AG04450 (cell line): Measurements from ENCODE around the gene LIN28A. TPM values are rescaled to one million over a fixed set of nuclear protein-coding genes. Genes with fewer than 3 reads are reported as not detected.

ENCODE experiments used
- CTCF ChIA-PET: fragments of 300-600, 350-600 bp; formaldehyde crosslinking; extraction: SDS; loops from one replicate; lab custom pipeline; 2022; ENCODE audit warnings: antibody characterized with exemption, inconsistent platforms; lab: Charles Lee
- POLR2A ChIA-PET: fragments of 350-600 bp; formaldehyde crosslinking; extraction: SDS; loops from one replicate; lab custom pipeline; 2021; ENCODE audit warnings: antibody characterized with exemption, inconsistent platforms; lab: Yijun Ruan, JAX
- DNase-seq: peaks from one replicate; pipeline ENCODE4 v3.0.0-alpha.2; 2011; ENCODE audit warnings: low read depth, low spot score
- H3K27ac ChIP-seq: one replicate; pipeline ENCODE4 v1.5.1; 2012; ENCODE audit warnings: low read depth, low read length, control low read depth
- H3K27me3 ChIP-seq: one replicate; pipeline ENCODE4 v1.6.0; 2012; ENCODE audit warnings: low read length; ENCODE audit not compliant: control insufficient read depth, insufficient read depth
- H3K4me3 ChIP-seq: 2 replicates; pipeline ENCODE4 v1.5.1; 2011; ENCODE audit warnings: mild to moderate bottlenecking, low read depth, low read length, control low read depth
- H3K9me3 ChIP-seq: 2 replicates; pipeline ENCODE4 v1.5.1; 2012; ENCODE audit warnings: low read length; ENCODE audit not compliant: control insufficient read depth, insufficient read depth
- CTCF ChIP-seq: IDR thresholded peaks from 2 replicates; pipeline ENCODE4 v1.5.1; 2011; ENCODE audit warnings: low read depth, low read length, control low read depth, inconsistent platforms
- polyA plus RNA-seq: library from polyadenylated mRNA; depleted of rRNA; stranded (reverse); fragments of >200 nt; gene quantifications from 2 replicates; pipeline ENCODE4 v1.2.3, GENCODE V29; 2011

LIN28A gene
- polyA plus RNA-seq, 1 experiment: not detected

- H3K9me3 ChIP-seq: peaks cover 5% of the 10 kb centered on the region; the same call in 1 of the 2 replicates
- no peak for DNase-seq
- CTCF ChIA-PET: interaction anchor here (0.7 to 4.2 kb wide), 14 partner anchors 11 to 247 kb away, joined by 3 to 120 read pairs (median 4); partner anchors contain the start of genes CEP85 and ZNF683
- H3K27me3 ChIP-seq: peaks cover 46% of the 10 kb centered on the region
- no peak overlapping the region for H3K27ac ChIP-seq
- POLR2A ChIA-PET: no interaction called here
- no peak overlapping the region for H3K4me3 ChIP-seq
- TF ChIP-seq CTCF: no peak
Measured at GRCh38 chr1:26364956-26365355, 45.7 kb upstream of the LIN28A start.

GRCh38 chr1:26367441-26367840 lies 43.2 kb upstream of the LIN28A start:
- ChIA-PET CTCF (no interaction called here), POLR2A (no interaction called here)
- Histone ChIP-seq H3K4me3 (no peak overlapping the region), H3K27ac (no peak overlapping the region), H3K27me3 (peaks cover 30% of the 10 kb centered on the region), H3K9me3 (no peaks in the 10 kb centered on the region)
- no peak for TF ChIP-seq CTCF
- DNase-seq: no peak

- no peak overlapping the region for H3K4me3 ChIP-seq
- no peak for DNase-seq
- H3K27ac ChIP-seq: no peak overlapping the region
- ChIA-PET CTCF (no interaction called here), POLR2A (no interaction called here)
- TF ChIP-seq CTCF: no peak
- no peaks in the 10 kb centered on the region for H3K9me3 ChIP-seq
- peaks cover 26% of the 10 kb centered on the region for H3K27me3 ChIP-seq
Measured at GRCh38 chr1:26368006-26368405, 42.6 kb upstream of the LIN28A start.

- no peak for DNase-seq
- Histone ChIP-seq H3K27me3 (peaks cover 22% of the 10 kb centered on the region), H3K27ac (no peak overlapping the region), H3K9me3 (no peaks in the 10 kb centered on the region), H3K4me3 (no peak overlapping the region)
- ChIA-PET CTCF (no interaction called here), POLR2A (no interaction called here)
- no peak for TF ChIP-seq CTCF
Measured at GRCh38 chr1:26368486-26368885, 42.1 kb upstream of the LIN28A start.

GRCh38 chr1:26370591-26371382 lies 39.8 kb upstream of the LIN28A start:
- ChIA-PET CTCF (no interaction called here), POLR2A (no interaction called here)

More at GRCh38 chr1:26370591-26371382, 39.8 kb upstream of the LIN28A start:
- no peak overlapping the region for H3K4me3 ChIP-seq
- H3K27me3 ChIP-seq: peaks cover 13% of the 10 kb centered on the region
- no peak for TF ChIP-seq CTCF
- DNase-seq: no peak
- no peak overlapping the region for H3K27ac ChIP-seq
- no peaks in the 10 kb centered on the region for H3K9me3 ChIP-seq
